ENCODE data around the gene MAST4. TPM values are rescaled to one million over a fixed set of nuclear protein-coding genes. Genes with fewer than 3 reads are reported as not detected.

Gene MAST4
- total RNA-seq, 1 donor from 2014 or later = 19.1 TPM

GRCh38 chr5:66915531-66915930 lies 319.3 kb downstream of the MAST4 start:
- no peak for TF ChIP-seq CTCF (IDR thresholded peaks at IDR 0.05; ENCODE audit: insufficient read depth, low read length, poor library complexity, severe bottlenecking)
- no peak for DNase-seq (ENCODE audit: low read depth)
- no peak overlapping the region for H3K4me3 ChIP-seq (ENCODE audit: low read depth, low read length)
- H3K27me3 ChIP-seq (ENCODE audit: control insufficient read depth, insufficient read depth, low read length) = no peaks in the 10 kb centered on the region
- H3K36me3 ChIP-seq (ENCODE audit: control insufficient read depth, insufficient read depth, low read length) = no peaks in the 10 kb centered on the region

GRCh38 chr5:66922881-66923280 lies 326.7 kb downstream of the MAST4 start:
- no peak for TF ChIP-seq CTCF (IDR thresholded peaks at IDR 0.05; ENCODE audit: insufficient read depth, low read length, poor library complexity, severe bottlenecking)
- Histone ChIP-seq H3K36me3 (ENCODE audit: control insufficient read depth, insufficient read depth, low read length) (no peaks in the 10 kb centered on the region), H3K4me3 (ENCODE audit: low read depth, low read length) (no peak overlapping the region), H3K27me3 (ENCODE audit: control insufficient read depth, insufficient read depth, low read length) (no peaks in the 10 kb centered on the region)
- DNase-seq (ENCODE audit: low read depth) = no peak

DNA sequence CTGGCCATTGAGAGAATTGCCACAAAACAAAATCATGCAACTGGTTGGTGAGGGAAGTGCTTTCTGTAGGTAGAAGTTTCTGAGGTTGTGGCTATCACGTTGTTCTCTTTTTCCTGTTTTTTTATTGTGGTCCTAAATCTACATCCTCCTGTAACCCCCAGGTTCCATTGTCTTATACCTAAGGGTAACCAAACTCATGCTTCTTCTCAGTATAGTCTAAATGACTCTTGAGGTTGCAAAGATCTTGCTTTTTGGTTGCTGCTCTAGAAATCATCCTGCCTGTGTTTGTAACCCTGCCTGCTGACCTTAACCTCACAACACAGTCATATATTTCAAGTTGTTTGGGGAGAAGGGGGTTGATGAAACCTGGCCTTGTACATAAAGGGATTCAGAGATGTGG lies 327.3 kb downstream of the MAST4 start:
- DNase-seq (ENCODE audit: low read depth) = no peak
- Histone ChIP-seq H3K27me3 (ENCODE audit: control insufficient read depth, insufficient read depth, low read length) (no peaks in the 10 kb centered on the region), H3K4me3 (ENCODE audit: low read depth, low read length) (no peak overlapping the region), H3K36me3 (ENCODE audit: control insufficient read depth, insufficient read depth, low read length) (no peaks in the 10 kb centered on the region)
- no peak for TF ChIP-seq CTCF (IDR thresholded peaks at IDR 0.05; ENCODE audit: insufficient read depth, low read length, poor library complexity, severe bottlenecking)

DNA sequence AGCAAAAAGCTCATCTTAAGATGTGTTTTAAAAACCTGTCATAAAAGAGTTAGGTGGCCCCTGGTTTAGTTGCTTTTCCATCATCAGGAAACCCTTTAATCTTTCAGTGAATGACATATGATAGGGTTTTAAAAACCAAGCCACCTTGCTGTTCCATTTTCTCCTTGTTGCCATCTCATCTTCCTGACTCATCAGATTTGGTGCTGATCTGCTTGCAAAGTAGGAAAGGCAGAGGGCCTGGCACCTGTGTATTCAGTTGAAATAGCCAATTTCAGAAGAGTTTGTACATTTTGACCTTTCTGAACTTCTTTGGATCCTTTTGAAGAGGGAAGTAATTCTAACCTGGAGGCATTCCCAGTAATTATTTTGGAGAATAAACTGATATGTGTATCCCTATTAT lies 327.7 kb downstream of the MAST4 start:
- no peak for TF ChIP-seq CTCF (IDR thresholded peaks at IDR 0.05; ENCODE audit: insufficient read depth, low read length, poor library complexity, severe bottlenecking)
- no peak overlapping the region for H3K4me3 ChIP-seq (ENCODE audit: low read depth, low read length)
- H3K27me3 ChIP-seq (ENCODE audit: control insufficient read depth, insufficient read depth, low read length) = no peaks in the 10 kb centered on the region
- no peak for DNase-seq (ENCODE audit: low read depth)
- H3K36me3 ChIP-seq (ENCODE audit: control insufficient read depth, insufficient read depth, low read length) = no peaks in the 10 kb centered on the region

DNA sequence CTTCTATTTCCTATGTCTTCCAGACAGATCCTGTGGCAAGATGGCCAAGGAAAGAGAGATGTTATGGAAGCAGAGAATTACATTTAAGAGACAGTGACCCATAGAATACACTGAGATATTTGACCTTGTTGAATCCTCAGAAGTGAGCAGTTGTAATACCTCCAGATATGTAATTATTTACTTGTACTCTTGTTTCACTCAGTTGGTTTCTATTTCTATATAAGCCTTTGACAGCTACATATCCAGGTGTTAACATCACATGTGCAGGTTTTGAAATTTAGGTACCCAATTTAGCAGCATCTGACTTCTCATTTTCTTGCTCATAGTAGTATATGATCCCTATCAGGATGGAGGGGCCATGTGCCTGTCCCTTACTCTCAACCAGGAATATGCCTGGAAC lies 330.9 kb downstream of the MAST4 start:
- no peaks in the 10 kb centered on the region for H3K27me3 ChIP-seq (ENCODE audit: control insufficient read depth, insufficient read depth, low read length)
- no peak for DNase-seq (ENCODE audit: low read depth)
- no peak for TF ChIP-seq CTCF (IDR thresholded peaks at IDR 0.05; ENCODE audit: insufficient read depth, low read length, poor library complexity, severe bottlenecking)

GRCh38 chr5:66929281-66929680 lies 333.1 kb downstream of the MAST4 start:
- TF ChIP-seq CTCF (IDR thresholded peaks at IDR 0.05; ENCODE audit: insufficient read depth, low read length, poor library complexity, severe bottlenecking) = no peak
- DNase-seq (ENCODE audit: low read depth) = no peak
- Histone ChIP-seq H3K36me3 (ENCODE audit: control insufficient read depth, insufficient read depth, low read length) (no peaks in the 10 kb centered on the region), H3K27me3 (ENCODE audit: control insufficient read depth, insufficient read depth, low read length) (no peaks in the 10 kb centered on the region), H3K4me3 (ENCODE audit: low read depth, low read length) (no peak overlapping the region)

More for the DNA sequence above, 330.9 kb downstream of the MAST4 start:
- no peaks in the 10 kb centered on the region for H3K36me3 ChIP-seq (ENCODE audit: control insufficient read depth, insufficient read depth, low read length)
- H3K4me3 ChIP-seq (ENCODE audit: low read depth, low read length) = no peak overlapping the region

All from kidney epithelial cell (primary cell).